Islet precursor cell (in vitro differentiated cells): ENCODE results near the gene MT2A.

ENCODE experiments used
- DNase-seq: peaks from one replicate; pipeline ENCODE4 v3.0.0-alpha.2; 2018

The MT2A gene

DNA sequence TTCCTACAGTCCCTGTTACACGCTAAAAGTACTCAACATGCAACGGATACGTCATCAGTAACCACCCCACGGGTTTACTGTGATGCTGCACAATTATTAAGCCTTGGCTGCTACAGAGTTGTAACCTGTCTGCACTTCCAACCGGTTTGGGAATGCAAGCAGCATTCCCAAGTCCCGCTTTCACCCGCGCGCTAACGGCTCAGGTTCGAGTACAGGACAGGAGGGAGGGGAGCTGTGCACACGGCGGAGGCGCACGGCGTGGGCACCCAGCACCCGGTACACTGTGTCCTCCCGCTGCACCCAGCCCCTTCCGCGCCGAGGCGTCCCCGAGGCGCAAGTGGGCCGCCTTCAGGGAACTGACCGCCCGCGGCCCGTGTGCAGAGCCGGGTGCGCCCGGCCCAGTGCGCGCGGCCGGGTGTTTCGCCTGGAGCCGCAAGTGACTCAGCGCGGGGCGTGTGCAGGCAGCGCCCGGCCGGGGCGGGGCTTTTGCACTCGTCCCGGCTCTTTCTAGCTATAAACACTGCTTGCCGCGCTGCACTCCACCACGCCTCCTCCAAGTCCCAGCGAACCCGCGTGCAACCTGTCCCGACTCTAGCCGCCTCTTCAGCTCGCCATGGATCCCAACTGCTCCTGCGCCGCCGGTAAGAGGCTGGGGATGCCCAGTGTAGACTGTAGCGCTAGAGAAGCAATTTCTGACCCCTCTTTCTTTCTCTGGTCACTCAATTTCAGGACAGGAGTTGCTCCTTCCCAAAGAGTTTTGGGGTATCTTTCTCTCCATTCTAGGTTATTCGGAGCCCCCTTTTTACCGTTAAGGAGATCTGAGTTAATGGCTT is at the start of gene MT2A:
MT2A (plus strand) TSS at position 542 of the 833 bp plus-strand sequence; CDS start at position 614, 72 bp downstream.
- DNase-seq, result peak; percentile 97

DNA sequence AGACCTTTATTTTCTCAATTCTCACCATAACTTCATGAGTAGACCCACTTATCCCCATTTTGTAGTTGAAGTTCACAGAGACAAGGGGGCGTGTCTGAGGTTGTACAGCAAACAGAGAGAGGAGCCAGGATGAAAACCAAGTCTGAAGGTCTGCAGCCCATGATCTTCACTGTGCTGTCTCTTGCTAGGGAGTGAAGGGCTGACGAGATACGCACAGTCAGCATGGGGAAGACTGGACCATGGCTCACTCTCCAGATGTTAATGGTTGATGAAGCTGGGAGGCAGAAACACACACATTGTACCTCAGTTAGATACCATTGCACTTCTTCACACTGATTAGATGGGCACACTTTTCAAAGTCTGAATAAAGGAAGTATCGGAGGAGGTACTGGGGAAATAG is 49.3 kb upstream of the MT2A start:
- no peak for DNase-seq

DNA sequence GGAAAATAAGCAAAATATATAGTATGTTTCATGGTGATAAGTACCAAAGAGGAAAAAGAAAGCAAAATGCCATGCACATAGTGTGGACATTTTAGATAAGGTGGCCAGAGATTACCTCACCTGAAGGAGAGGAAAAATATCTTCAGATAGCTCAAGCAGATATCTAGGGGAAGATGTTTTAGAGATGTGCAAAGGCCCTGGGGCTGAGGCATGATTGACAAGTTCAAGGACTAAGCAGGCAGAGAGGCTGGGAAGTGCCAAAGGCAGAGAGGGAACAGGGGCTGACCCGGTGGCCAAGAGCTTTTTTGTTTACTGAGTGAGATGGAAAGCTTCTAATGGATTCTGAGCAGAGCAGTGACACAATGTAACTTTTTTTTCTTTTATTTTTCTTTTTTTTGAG is 47.9 kb upstream of the MT2A start:
- DNase-seq, result peak; percentile 19

DNA sequence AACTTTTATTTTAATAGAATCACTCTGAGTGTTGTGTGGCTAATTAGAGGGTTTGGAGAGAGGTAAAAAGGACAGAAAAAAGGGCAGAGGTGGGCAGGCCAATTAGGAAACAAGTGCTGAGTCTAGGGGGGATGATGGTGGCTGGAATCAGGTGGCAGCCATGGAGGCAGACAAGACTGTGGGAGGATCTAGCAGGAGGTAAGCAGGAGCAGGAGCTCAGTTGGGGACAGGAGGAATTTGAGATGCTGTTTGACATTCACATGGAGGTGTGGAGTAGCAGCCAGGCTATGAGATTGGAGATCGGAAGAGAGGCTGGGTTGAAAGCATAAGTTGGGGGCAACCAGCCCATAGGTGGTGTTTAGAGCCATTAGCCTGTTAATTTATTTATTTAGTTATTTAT is 47.3 kb upstream of the MT2A start:
- DNase-seq, result peak; percentile 10

DNA sequence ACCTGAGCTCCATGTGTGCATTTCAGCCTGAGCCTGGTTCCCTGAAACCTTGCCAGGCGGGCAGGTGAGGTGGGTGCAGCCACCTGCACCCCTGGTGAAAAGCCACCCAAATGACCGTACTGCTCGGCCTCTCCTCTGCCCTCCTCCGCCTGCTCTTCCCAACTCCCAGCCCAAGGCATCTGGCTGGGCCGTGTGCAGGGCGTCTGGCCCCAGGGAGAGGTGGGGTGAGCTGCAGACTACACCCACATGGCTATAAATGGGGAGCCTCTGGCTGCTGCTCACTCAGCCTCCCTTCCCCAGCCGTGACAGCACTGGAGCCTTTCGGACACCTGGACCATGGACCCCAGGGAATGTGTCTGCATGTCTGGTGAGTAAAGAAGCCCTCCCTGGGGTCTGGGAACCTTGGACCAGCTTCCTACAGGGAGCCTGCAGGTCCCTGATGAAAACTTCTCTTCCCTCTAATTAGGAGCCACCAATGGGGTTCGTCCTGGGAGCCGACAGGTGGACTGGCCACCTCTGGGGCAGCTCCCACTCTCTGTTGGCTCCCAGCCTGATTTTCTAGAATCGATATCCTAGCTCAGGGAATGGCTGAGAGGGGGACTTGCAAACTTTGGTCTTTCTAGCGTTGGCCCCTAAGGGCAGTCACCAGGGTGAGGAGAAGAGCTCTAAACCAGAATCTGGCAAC is 43.4 kb upstream of the MT2A start, which contains the start of gene MT4:
MT4 (plus strand) TSS at position 281 of the 685 bp plus-strand sequence; CDS start at position 337, 56 bp downstream.
- peak; percentile 38 for DNase-seq

DNA sequence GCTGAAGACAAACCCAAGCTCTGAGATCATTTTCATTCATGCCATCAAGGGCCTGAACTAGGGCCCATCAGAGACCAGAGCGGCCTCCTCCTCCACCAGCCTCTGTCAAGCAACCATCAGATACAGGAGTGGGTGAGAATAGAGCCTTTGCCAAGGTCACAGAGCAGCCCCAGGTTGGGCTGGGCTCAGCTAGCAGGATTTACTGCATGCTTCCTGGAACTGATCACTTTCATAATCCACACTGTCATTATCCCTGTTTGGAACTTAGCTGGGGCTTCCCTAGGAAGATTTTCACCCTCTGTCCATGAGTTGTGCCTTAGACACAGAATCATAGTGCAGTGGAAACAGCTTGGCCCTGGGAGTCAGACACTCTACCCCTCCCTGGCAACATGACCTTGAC is 38.4 kb upstream of the MT2A start:
- DNase-seq, result no peak

DNA sequence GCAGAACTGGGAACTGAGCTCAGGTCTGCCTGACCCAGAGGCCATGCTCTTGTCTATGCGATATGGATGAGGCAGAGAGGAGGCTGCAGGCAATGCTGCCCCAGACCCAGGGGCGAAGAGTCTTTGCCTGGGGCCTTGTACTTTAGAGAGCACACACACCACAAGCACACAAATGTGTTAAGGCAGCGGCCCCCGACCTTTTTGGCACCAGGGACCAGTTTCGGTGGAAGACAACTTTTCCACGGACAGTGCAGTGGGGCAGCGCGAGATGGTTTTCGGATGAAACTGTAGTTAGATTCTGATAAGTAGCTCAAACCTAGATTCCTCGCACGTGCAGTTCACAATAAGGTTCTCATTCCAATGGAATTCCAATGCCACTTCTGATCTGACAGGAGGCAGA is 36.9 kb upstream of the MT2A start:
- no peak for DNase-seq

DNA sequence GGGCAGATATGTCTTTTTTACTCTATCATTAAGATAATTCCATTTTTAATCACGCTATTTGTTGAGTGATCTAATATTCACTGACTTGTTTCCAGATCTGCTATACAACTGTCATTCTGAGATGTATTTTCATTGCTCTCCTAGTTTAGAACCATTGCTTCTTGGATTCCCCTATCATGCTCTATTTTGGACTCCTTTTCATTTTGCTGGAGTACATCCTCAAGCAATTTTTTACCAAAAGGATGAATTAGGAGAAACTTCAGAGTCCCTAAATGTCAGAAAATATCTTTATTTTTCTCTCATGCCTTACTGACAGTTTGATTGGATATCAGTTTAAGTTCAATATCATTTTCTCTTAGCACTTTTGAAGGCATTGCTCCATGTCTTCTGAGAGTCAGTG is 33.8 kb upstream of the MT2A start:
- DNase-seq, result no peak

DNA sequence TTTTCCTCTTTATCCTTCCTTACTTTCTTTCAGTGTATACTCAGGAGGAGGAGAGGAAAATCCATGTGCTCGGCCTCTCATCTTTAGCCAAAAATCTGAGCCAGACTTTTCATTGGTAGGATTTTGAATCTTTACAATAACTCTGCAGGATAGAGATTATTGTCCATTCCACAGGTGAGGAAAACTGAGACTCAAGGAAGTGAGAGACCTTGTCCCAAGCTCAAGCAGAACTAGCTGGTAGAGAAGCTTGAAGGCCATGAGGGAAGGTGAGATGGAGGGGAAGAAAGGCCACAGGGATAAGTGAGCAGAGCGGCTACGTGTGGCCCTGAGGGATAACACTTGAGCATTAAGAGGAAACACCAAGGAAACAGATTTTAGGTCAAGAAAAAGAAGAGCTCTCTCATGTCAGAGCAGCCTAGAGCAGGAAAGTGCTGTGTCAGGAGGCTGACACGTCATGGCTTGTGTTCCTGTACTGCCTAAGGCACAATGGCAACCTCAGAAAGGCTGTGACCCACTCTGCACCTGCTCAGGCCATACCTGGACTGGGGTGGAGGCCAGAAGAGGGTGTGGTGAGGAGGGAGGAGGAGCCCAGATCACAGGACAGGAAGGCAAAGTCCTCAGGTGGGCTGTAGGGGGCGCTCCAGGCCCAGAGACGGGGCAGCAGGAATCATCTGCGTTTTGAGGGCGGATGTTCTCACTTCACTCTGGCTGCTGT is 31.6 kb upstream of the MT2A start:
- peak; percentile 90 for DNase-seq

DNA sequence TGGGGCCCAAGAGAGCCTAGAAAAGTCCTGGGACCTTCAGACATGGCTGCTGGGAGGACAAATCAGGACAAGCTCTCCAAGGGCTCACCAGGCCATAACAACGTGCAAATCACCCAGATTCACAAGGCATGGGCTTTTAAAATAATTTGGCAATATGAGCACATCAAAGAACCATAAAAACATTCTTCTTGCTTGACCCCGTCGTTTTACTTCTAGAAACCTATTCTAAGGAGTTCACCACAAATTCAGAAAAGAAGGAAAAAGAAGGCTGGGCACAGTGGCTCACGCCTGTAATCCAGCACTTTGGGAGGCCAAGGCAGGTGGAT is 31.1 kb upstream of the MT2A start:
- no peak for DNase-seq

DNA sequence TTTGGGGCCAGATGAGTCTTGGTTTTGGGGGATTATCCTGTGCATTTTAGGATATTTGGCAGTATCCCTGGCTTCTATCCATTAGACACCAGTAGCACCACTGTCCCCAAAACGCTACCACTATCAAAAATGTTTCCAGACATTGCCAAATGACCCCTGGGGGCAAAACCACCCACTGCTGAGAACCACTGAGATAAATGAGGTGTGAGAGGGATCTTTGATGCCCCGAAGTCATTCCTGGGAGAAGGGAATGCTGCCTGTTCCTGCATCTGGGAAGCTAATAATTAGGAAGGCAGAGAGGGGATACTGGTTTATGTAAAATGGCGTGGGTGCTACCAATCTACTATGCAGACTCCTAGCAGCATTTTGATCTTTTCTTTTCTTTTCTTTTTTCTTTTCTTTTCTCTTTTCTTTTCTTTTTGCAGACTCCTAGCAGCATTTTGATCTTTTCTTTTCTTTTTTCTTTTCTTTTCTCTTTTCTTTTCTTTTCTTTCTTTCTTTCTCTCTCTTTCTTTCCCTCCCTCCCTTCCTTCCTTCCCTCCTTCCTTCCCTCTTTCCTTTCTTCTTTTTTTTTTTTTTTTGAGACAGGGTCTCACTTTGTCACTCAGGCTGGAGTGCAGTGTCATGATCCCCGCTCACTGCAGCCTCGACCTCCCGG is 27.9 kb upstream of the MT2A start:
- DNase-seq, result peak; percentile 56

DNA sequence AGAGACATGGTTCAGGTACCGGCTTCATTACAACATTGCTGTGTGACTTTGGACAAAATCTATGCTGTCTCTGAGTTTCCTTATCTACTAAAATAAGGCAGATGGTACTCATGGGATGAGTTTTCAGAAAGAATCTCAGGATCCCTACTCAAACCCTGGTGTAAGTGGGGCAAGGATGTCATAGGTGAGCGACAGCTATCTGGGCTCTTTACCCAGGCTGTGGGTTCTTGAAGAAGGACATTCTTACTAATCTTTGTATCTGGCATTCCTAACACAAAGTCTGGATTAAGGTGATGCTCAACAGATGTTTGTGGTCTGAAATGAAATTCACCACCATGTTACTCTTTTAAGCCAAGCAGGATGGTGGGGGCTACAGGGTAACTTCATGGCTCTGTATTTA is 25.5 kb upstream of the MT2A start:
- peak; percentile 12 for DNase-seq

DNA sequence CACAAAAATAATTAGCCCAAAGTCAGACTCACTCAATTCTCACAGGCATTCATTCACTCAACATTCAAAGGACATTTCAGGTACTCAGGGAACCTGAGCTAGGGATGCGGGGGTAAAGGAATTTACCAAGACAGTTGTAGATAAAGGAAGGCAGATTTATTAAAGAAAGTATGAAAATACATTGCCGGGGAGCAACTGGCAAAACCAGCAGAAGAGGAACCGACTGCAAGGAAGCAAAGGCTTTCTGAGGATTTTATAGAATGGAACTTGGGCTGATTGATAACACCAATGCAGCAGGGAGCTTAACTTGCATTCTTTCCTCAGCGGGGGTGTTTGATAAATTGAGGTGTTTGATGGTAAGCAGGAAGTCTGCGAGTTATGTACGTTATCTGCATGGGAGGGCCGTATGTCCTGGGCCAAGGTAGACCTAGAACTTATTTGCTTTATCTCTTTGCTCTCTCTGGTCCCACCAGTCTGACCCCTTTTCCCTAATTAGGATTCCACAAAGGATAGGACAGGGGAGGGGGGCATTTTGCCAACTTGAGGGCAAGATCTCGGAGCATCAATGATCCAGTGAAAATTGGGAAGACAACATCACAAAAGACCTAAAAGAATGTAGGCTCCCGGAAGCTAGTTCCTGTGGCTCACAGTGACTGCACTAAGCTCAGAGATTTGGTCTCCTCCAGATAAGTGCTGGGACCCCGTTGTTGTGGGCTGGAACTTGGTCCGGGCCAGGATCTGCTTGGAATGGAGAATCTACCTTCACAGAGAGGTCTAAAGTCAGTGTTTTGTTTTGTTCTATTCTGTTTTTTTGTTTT is 24.8 kb upstream of the MT2A start:
- peak; percentile 33 for DNase-seq

DNA sequence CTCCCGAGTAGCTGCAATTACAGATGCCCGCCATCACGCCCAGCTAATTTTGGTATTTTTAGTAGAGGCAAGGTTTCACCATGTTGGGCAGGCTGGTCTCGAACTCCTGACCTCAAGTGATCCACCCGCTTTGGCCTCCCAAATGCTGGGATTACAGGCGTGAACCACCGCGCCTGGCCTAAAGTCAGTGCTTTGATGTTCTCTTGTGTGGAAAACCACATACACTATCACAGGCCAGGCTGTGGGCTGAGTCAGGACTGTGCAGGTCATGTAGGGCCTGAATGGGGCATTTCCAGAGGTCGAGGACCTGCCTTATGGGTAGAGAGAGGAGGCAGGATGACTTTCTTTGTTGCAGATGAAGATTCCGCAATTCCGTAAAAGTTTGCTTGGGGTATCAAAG is 24.1 kb upstream of the MT2A start:
- peak; percentile 38 for DNase-seq

DNA sequence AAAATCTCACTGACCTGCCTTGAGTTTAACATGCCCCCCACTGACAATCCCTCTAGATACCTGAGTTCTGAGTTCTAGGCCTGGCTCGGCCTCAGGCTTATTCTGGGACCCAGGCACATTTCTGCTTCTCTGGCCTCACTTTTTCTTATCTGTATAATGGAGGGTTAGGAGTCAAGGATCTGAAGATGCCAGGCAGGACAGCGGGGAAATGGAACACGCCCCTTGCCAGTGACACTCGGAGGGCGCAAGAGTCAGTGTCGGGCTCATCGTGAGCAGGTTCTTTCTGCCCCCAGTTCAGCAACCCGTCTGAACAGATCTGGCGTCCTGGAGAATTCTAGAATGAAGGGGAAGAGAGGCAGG is 19.6 kb upstream of the MT2A start:
- peak; percentile 27 for DNase-seq

DNA sequence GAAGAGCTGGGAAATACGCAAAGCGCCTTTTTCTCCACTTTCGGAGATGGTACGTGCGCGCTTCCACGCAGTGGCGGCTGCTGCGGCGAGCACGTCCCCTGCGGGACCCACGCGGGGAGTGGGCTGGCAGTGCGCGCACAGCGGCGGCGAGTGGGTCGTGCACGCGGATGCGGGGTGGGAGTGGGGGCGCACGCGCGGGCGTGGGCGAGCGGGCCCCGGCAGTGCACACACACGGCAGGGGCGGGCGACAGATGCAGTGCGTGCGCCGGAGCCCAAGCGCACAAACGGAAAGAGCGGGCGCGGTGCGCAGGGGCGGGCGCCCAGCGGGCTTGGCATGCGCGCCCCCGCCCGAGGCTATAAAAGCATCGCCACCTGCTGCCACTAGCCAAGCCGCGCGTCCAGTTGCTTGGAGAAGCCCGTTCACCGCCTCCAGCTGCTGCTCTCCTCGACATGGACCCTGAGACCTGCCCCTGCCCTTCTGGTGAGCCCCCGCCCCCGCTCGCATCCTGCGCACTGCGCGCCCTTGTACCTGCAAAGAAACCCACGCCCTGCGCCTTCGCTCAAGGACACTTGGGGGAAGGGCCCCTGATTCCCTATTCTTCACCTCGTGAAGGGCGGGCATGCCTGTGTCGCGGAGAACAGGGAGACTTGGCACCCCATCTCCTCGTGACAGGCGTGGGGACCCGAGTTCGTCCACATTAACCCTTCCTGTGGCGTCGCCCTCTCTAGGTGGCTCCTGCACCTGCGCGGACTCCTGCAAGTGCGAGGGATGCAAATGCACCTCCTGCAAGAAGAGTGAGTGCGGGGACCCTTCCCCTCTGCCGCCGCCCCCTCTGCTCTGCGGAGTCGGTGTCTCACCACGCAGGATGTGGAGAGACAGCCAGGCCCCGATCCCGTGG is 19.0 kb upstream of the MT2A start, which contains the start of gene MT3:
MT3 (plus strand) TSS at position 388 of the 899 bp plus-strand sequence; CDS start at position 451, 63 bp downstream.
- DNase-seq, result peak; percentile 48

DNA sequence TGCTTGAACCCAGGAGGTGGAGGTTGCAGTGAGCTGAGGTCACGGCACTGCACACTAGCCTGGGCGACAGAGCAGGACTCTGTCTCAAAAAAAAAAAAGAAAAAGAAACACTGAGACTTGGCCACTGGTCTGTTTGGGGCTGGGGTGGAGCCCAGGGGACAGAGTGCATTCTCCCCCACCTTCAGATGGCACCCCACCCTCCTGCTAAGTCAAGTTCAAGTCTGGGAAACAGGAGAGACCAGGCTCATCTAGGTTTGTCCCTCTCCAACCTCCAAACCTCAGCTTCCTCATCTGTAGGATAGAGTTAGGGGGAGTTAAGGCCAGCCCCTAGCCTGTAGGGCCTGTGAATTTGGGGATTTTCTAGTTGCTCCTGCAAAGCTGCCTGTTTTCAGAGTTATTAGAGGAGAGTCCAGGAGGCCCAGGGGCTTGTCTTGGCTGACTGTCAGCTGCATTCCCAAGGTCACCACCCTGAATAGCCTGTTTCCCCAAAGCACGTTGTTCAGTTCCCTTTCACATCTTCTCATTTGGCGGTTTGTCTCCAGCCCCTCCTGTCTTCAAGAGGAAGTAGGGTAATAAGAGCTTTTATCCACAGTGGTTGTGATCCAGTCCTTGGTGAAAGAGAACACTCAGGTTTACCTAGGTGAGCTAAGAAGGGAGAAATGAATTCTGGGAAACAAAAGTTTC is 16.9 kb upstream of the MT2A start:
- peak; percentile 43 for DNase-seq

DNA sequence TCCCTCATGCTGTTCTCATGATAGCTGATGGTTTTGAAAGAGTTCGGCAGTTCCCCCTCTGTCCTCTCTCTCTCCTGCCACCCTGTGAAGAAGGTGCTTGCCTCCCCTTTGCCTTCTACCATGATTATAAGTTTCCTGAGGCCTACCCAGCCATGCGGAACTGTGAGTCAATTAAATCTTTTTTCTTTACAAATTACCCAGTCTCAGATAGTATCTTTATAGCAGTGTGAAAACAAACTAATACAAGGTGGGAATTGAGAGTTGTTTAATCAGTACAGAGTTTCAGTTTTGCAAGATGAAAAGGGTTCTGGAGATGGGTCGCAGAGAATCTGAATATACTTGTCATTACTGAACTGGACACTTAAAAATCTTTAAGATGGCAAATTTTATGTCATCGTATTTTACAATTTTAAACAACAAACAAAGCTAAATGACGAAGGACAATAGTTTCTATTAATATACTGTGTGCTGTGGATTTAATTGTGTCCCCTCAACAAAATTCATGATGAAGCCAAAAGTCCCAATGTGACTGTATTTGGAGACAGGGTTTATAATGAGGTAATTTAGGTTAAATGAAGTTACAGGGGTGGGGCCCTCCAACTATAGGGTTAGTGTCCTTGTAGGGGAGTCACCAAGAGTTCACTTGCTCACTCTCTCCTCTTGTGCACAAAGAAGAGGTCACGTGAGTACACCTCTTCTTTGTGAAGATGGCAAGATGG is 14.7 kb upstream of the MT2A start:
- DNase-seq, result no peak

DNA sequence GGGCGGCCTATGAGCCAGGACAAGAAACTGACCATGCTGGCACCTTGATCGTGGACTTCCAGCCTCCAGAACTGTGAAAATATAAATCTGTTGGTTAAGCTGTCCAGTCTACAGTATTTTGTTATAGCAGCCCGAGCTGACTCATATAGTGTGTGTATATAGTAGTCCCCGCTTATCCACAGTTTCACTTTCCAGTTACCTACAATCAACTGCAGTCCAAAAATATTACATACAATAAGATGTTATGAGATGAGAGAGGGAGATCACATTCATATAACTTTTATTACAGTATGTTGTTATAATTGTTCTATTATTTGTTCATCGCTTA is 14.1 kb upstream of the MT2A start:
- no peak for DNase-seq

DNA sequence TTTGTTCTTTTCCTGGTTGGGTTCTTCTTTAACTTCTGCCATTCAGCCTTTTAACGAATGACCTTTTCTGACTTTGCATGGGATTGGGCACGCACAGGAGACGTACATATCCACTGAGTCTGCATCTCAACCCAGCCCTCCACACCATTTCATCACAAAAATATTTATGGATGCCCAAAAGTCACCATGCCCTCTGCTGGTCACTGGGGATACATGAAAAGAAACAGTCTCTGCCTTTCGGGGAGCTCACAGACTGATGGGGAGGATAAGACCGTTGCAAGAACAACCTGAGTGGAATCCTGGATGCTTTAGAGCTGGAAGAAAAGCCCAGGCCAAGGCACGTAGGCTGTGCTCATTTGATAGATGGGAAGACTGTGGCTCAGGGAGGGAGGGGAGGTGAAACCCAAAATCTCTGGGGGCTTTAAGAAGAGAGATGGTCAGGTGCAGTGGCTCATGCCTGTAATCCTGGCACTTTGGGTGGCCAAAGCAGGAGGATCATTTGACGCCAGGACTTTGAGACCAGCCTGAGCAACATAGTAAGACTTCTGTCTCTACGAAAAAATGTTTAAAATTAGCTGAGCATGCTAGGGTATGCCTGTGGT is 7.9 kb upstream of the MT2A start:
- DNase-seq, result no peak
